ENCODE measurements around the gene MORF4L2. TPM values are rescaled to one million over a fixed set of nuclear protein-coding genes. Genes with fewer than 3 reads are reported as not detected.

MORF4L2 gene
- total and polyA plus RNA-seq, 2 of the 8 experiments (the other 6 are each of a cell fraction or from before 2014, with no cell fraction given), result 235 to 373 TPM

DNA sequence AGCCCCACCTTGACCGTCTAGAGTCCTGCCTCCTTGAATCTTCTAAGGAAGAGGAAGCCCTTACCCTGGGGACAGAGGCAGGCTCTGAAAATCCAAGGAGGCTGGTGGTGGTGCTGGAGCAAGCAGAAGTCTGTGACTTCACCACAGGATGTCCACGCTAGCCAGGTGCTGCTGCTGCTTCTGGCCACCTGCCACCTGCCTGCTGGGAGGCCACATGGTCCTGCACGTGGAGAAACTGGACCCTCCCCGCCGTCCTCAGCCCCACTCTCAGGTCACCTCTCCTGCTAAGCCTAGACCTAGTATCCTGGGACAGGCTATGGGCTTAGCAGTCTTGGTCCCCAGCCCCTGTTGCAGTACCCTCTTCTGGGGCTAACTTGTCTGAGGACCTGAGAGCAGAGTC is 40.0 kb upstream of the MORF4L2 start (continued):
- TF ChIP-seq TBP (IDR thresholded peaks at IDR 0.05; ENCODE audit: low read depth, low read length) (no peak), SP4 (IDR thresholded peaks at IDR 0.05; ENCODE audit: low read length) (no peak), PHF8 (conservative IDR thresholded peaks at IDR 0.05; ENCODE audit: low read depth, low read length) (no peak), EGR1 (IDR thresholded peaks at IDR 0.05; ENCODE audit: borderline replicate concordance, low read depth, low read length) (no peak), TCF12 (IDR thresholded peaks at IDR 0.05; ENCODE audit: low read depth, low read length) (no peak), ATF3 (IDR thresholded peaks at IDR 0.05; ENCODE audit: insufficient read depth, low read depth, low read length) (no peak), FOSL1 (IDR thresholded peaks at IDR 0.05; ENCODE audit: insufficient read depth, low read depth, low read length) (no peak)
